Measurements from ENCODE around the gene SLC31A1.
A peak's percentile ranks its signal among the peaks of the same experiment; 100 is the strongest.

SLC31A1 gene

GRCh38 chr9:113219186-113219936 lies 2.0 kb upstream of the SLC31A1 start:
- no peak overlapping the region for H3K4me3 ChIP-seq (ENCODE audit: low read length)
- no peak for DNase-seq (ENCODE audit: low read depth)
- no peak for TF ChIP-seq CTCF (IDR thresholded peaks at IDR 0.05; ENCODE audit: insufficient read depth, low read depth, low read length, missing control alignments)

GRCh38 chr9:113219969-113220368 lies 1.4 kb upstream of the SLC31A1 start:
- peak overlapping the region; percentile 97 for H3K4me3 ChIP-seq (ENCODE audit: low read length)
- peak; percentile 33 for DNase-seq (ENCODE audit: low read depth)
- TF ChIP-seq CTCF (IDR thresholded peaks at IDR 0.05; ENCODE audit: insufficient read depth, low read depth, low read length, missing control alignments) = no peak

- no peak for TF ChIP-seq CTCF (IDR thresholded peaks at IDR 0.05; ENCODE audit: insufficient read depth, low read depth, low read length, missing control alignments)
- peak overlapping the region; percentile 97 for H3K4me3 ChIP-seq (ENCODE audit: low read length)
- DNase-seq (ENCODE audit: low read depth) = peak; percentile 13
These were observed 809 bp upstream of the SLC31A1 start for GRCh38 chr9:113220467-113221002.

- peak; percentile 12 for DNase-seq (ENCODE audit: low read depth)
- peak overlapping the region; percentile 97 for H3K4me3 ChIP-seq (ENCODE audit: low read length)
- TF ChIP-seq CTCF (IDR thresholded peaks at IDR 0.05; ENCODE audit: insufficient read depth, low read depth, low read length, missing control alignments) = no peak
These were observed 597 bp downstream of the SLC31A1 start for GRCh38 chr9:113221800-113222481.

- H3K4me3 ChIP-seq (ENCODE audit: low read length) = peak overlapping the region; percentile 97
- peak; percentile 20 for DNase-seq (ENCODE audit: low read depth)
- no peak for TF ChIP-seq CTCF (IDR thresholded peaks at IDR 0.05; ENCODE audit: insufficient read depth, low read depth, low read length, missing control alignments)
These were observed 1.1 kb downstream of the SLC31A1 start for GRCh38 chr9:113222482-113222841.

GRCh38 chr9:113223963-113224362 lies 2.6 kb downstream of the SLC31A1 start:
- DNase-seq (ENCODE audit: low read depth) = no peak
- TF ChIP-seq CTCF (IDR thresholded peaks at IDR 0.05; ENCODE audit: insufficient read depth, low read depth, low read length, missing control alignments) = no peak
- no peak overlapping the region for H3K4me3 ChIP-seq (ENCODE audit: low read length)
